HUES48 (cell line): Measurements from ENCODE around the gene BICC1.

Experiments
- H3K27ac ChIP-seq: one replicate; pipeline ENCODE4 v1.7.0; 2013; ENCODE audit warnings: low read depth, low read length, inconsistent platforms
- H3K27me3 ChIP-seq: 2 replicates; pipeline ENCODE4 v1.6.1; 2013; ENCODE audit warnings: mild to moderate bottlenecking, low read length; ENCODE audit not compliant: control insufficient read depth, insufficient read depth
- H3K36me3 ChIP-seq: 2 replicates; pipeline ENCODE4 v1.6.1; 2013; ENCODE audit warnings: low read length; ENCODE audit not compliant: control insufficient read depth, insufficient read depth
- H3K4me1 ChIP-seq: 2 replicates; pipeline ENCODE4 v1.6.1; 2013; ENCODE audit warnings: mild to moderate bottlenecking, low read length; ENCODE audit not compliant: control insufficient read depth, insufficient read depth
- H3K4me3 ChIP-seq: 2 replicates; pipeline ENCODE4 v1.5.1; 2013; ENCODE audit warnings: mild to moderate bottlenecking, low read depth, low read length
- H3K9ac ChIP-seq: 2 replicates; pipeline ENCODE4 v1.6.1; 2013; ENCODE audit warnings: mild to moderate bottlenecking, low read depth, low read length, moderate library complexity
- H3K9me3 ChIP-seq: 2 replicates; pipeline ENCODE4 v1.6.1; 2013; ENCODE audit warnings: low read length; ENCODE audit not compliant: control insufficient read depth, insufficient read depth

The BICC1 gene

DNA sequence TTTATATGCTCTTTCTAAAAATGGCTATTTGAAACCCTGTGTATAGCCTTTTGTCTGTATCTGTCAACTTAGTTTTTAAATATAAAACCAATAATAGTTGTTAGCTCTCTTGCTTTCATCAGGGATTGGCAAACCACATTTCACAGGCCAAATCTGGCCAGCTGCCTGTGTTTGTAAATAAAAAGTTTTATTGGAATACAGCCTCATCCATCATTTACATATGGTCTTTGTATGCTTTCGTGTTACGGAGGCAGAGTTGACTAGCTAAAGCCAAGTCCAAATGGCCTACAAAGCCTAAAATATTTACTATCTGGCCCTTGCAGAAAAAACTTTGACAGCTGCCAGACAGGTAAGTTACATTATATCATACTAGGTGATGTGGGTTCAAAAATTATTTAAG lies 235.0 kb downstream of the BICC1 start:
- Histone ChIP-seq H3K4me1 (peaks cover 12% of the 10 kb centered on the region), H3K4me3 (no peak overlapping the region), H3K27me3 (no peaks in the 10 kb centered on the region), H3K9ac (no peak overlapping the region), H3K36me3 (no peaks in the 10 kb centered on the region), H3K27ac (no peak overlapping the region), H3K9me3 (no peaks in the 10 kb centered on the region)

DNA sequence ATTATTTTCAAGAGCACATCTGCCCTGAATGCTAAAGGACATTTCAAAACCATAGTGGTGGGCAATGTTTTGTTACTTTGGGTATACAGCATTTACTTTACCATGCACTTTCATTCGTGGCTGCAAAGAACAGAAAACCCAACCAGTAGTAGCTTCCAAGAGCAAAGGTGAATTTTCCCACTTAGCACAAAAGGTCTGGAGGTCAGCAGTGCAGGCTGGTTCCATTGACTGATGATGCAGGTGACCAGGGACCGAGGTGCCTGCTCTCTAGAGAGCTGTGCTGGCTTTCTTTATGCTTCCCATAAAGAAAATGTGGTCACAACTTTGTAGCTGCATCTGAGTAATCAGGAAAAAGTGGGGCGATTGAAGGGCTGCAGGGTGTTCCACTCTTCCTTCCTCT lies 240.0 kb downstream of the BICC1 start:
- Histone ChIP-seq H3K36me3 (no peaks in the 10 kb centered on the region), H3K4me3 (no peak overlapping the region), H3K9me3 (no peaks in the 10 kb centered on the region), H3K4me1 (peaks cover 3% of the 10 kb centered on the region; the same call in 1 of the 2 replicates), H3K9ac (no peak overlapping the region), H3K27ac (no peak overlapping the region), H3K27me3 (no peaks in the 10 kb centered on the region)

DNA sequence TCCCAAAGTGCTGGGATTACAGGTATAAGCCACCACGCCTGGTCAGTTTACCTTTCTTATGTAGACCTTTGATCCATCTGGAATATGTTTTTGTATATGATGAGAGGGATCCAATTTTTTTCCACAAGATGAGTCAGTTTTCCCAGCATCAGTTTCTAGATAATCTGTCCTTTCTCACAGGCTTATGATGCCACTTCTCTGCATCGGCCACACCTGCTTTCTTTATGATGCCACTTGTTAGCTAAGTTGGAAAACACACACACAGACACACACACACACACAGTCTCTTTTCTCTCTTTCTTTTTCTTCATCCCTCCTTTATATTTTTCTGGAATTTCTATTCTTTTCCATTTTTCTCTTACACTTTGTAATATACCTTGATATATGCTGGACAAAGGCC lies 240.8 kb downstream of the BICC1 start:
- no peak overlapping the region for H3K4me3 ChIP-seq

DNA sequence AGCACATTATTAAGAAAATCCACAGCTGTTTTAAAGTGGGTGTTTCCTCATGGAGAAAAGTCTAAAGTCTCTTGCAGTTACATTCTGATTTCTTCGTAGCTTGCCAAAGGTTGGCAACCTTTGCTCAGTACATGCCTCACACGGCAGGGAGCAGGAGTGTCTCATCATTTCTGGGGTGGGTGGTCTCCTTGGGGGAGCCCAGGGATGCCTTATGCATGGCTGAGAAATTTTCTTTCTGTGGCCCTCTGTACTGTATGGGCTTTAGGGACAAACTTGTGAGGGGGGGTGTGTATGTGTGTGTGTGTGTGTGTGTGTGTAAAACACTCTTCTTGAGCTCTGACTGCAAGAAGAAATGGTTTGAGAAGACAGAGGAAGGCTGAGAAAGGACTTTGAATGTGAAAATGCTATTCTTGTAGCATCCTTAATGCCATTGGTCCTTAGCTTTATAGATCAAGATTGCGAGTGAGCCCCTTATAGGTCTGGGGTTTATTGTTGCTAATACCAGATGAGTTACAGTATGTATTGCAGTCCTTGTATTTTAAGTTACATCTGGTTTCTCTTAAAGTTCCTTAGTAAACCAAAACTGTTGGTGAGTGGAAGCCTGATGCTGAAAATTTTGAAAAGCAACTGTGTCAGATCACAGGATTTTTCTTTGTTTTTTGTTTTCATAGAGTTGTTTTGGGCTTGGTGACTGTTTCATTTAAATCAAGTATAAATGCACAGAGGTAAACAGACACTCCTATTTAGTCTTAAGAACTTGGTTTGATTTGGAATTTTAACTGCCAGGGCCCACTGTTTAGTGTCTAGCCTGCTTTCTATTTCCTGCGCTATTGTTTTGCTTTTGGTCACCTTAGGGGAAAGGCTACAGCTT lies 242.0 kb downstream of the BICC1 start:
- H3K27ac ChIP-seq: no peak overlapping the region
- no peaks in the 10 kb centered on the region for H3K9me3 ChIP-seq
- no peaks in the 10 kb centered on the region for H3K36me3 ChIP-seq
- H3K9ac ChIP-seq: no peak overlapping the region
- peaks cover 3% of the 10 kb centered on the region; the same call in 1 of the 2 replicates for H3K4me1 ChIP-seq
- no peak overlapping the region for H3K4me3 ChIP-seq
- H3K27me3 ChIP-seq: no peaks in the 10 kb centered on the region

More for the DNA sequence above, 240.8 kb downstream of the BICC1 start:
- Histone ChIP-seq H3K27me3 (no peaks in the 10 kb centered on the region), H3K4me1 (peaks cover 3% of the 10 kb centered on the region; the same call in 1 of the 2 replicates), H3K9me3 (no peaks in the 10 kb centered on the region), H3K36me3 (no peaks in the 10 kb centered on the region), H3K9ac (no peak overlapping the region), H3K27ac (no peak overlapping the region)

DNA sequence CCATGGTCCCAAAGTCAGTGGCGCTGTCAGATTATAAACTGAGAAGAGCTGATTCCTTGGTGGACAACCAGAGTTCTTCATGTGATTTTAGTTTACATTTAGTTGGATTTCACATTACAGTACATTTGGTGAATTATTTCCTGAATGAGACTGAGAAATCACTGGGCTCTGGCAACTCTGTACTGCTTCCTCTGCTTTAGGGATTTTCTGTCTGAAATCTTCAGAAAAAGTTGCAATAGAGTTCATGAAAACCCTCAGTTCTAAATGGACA lies 242.6 kb downstream of the BICC1 start:
- no peaks in the 10 kb centered on the region for H3K27me3 ChIP-seq
- H3K27ac ChIP-seq: no peak overlapping the region
- peaks cover 3% of the 10 kb centered on the region; the same call in 1 of the 2 replicates for H3K4me1 ChIP-seq
- no peaks in the 10 kb centered on the region for H3K36me3 ChIP-seq
- no peak overlapping the region for H3K4me3 ChIP-seq
- no peaks in the 10 kb centered on the region for H3K9me3 ChIP-seq
- H3K9ac ChIP-seq: no peak overlapping the region

DNA sequence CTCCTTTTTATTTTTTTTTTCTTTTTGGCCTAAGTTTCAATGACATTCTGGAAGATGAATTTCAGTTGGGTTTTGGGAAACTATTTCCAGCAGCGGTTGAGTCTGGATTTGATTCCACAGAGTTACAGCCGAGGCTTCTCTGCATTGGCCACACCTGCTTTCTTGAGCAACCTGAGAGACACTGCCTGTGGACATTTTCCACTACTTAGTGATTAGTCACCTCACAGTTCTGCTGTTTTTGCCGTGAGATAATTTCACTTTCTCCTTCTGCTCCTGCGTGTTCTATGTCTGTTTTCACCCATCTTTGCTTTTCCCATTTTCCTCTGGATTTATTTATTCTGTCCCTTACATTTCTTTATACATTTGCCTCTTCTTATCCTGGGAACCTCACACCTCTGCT lies 243.0 kb downstream of the BICC1 start:
- Histone ChIP-seq H3K4me3 (no peak overlapping the region; the same call in 1 of the 2 replicates), H3K36me3 (no peaks in the 10 kb centered on the region), H3K4me1 (peaks cover 3% of the 10 kb centered on the region; the same call in 1 of the 2 replicates), H3K27ac (no peak overlapping the region), H3K27me3 (no peaks in the 10 kb centered on the region), H3K9me3 (no peaks in the 10 kb centered on the region), H3K9ac (no peak overlapping the region)

DNA sequence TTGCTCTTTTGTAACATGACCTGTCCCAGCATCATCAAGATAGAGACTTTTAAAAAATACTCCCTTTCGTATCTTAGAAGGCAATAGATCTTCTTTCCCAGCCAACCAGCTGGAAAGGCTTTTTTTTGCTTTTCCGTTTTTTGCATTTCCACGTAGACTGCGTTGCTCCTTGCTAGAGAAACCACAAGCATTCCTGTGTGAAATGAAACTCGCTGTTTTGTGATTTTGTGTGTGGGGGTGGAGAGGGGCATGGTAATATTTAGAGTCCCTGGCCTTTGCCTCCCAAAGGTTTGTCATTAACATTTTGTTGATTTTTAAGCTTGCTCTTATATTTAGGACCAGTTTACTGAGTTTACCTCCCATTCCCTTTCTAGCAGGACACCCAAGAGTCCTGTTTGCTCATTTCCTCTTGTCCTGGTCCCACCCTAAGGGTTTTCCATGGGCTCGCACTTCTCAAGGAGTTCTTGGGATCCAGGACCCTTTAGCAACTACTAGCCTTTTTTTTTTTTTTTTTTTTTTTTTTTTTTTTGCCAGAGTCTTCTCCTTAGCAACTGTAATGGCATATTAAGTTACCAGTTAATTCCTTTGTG lies 243.6 kb downstream of the BICC1 start:
- no peak overlapping the region for H3K9ac ChIP-seq
- H3K9me3 ChIP-seq: no peaks in the 10 kb centered on the region
- H3K36me3 ChIP-seq: no peaks in the 10 kb centered on the region
- no peaks in the 10 kb centered on the region for H3K27me3 ChIP-seq
- no peak overlapping the region; the same call in 1 of the 2 replicates for H3K4me3 ChIP-seq
- H3K27ac ChIP-seq: no peak overlapping the region
- peaks cover 3% of the 10 kb centered on the region; the same call in 1 of the 2 replicates for H3K4me1 ChIP-seq

DNA sequence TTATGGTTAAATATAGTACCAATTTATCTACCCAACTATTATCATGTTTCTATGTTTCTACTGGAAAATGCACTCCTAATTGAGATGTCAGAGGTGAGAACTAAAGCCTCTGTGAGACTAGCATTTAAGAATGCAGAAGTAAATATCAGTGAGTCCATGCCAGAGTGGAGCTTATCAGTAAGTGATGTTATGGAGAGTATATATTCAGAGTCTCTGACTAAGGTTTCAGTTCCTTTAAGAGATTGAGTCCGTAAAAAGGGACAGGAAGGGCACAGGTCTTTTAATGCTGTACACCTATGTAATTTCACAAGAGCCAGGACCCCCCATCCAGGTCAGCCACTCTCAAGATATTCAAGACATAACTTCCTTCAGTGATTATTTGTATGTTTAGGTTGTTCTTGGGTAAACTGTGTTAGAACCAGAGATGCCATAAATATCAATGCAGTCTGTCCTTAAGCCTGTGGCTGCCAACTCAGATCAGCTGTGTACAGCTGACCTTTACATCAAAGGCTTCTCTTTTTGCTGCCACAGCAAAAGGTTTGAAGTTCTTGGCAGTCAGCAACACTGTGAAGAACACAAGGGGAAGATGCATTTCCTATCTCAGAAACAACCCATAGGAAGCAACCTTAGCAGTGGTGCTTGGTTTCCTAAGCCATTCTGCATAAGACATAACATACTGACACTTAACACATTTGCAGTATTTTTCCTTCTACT lies 244.8 kb downstream of the BICC1 start:
- H3K4me1 ChIP-seq: peaks cover 3% of the 10 kb centered on the region; the same call in 1 of the 2 replicates

DNA sequence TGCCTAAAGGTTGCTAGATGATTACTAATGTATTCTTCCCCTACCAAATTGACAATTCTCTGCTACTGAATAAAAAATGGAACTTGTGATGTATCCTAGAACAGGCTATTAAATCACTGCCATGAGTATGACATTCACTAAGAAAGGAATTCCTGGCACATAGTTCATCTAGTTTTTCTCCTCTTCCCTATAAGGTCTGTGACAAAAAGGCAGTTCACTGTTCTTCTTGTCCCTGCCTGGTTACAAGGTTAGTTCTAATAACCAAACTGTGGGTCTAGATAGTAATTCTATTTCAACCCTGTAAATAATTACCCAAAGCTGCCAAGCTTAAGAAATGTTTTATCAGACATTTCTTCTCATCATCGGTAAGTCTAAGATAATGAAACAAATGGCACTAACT lies 245.6 kb downstream of the BICC1 start:
- H3K9ac ChIP-seq: no peak overlapping the region
- no peak overlapping the region for H3K27ac ChIP-seq
- H3K9me3 ChIP-seq: no peaks in the 10 kb centered on the region
- no peak overlapping the region for H3K4me3 ChIP-seq
- no peaks in the 10 kb centered on the region for H3K27me3 ChIP-seq
- no peaks in the 10 kb centered on the region for H3K36me3 ChIP-seq
- H3K4me1 ChIP-seq: peaks cover 3% of the 10 kb centered on the region; the same call in 1 of the 2 replicates

More for the DNA sequence above, 244.8 kb downstream of the BICC1 start:
- Histone ChIP-seq H3K4me3 (no peak overlapping the region), H3K9ac (no peak overlapping the region), H3K36me3 (no peaks in the 10 kb centered on the region), H3K9me3 (no peaks in the 10 kb centered on the region), H3K27ac (no peak overlapping the region), H3K27me3 (no peaks in the 10 kb centered on the region)

DNA sequence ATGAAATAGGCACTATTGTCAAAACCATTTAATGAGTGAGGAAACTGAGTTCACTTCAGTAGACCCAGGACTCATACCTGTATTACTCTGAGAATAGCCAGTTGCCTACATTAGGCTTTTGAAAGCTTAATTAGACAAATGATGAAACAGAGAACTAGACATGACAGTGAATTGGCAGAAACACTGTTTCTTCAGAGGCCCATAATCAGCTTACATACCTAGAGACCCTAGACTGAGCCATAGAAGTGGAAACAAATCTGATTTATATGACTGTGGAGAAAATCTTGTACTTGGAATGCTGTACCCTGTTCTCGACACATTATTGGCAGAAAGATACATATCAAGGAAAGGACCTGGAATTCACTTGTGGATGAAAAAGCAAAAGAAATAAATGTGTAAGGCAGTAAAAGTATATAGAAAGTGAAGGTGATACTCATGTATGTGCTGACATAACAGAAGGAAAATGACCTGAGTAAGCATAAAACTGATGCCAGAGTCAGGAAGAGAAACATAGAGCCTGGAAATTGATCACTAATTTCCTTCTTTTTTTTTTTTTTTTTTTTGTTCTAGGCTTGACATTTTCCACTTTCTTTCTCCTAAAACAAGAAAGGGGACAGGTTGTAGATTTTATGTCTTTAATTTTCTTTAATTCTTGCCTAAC lies 251.5 kb downstream of the BICC1 start:
- no peaks in the 10 kb centered on the region for H3K9me3 ChIP-seq
- H3K4me1 ChIP-seq: 0 out of 2 replicates have a peak, but pooled peaks cover 3% of the 10 kb centered on the region
- H3K9ac ChIP-seq: no peak overlapping the region
- H3K27ac ChIP-seq: no peak overlapping the region
- H3K36me3 ChIP-seq: no peaks in the 10 kb centered on the region
- H3K27me3 ChIP-seq: no peaks in the 10 kb centered on the region
- no peak overlapping the region for H3K4me3 ChIP-seq
